Measurements from ENCODE around the gene NINJ2. TPM values are rescaled to one million over a fixed set of nuclear protein-coding genes. Genes with fewer than 3 reads are reported as not detected.

Gene NINJ2
- total and polyA plus RNA-seq, 12 donors = 1.1 to 9.1 (median 2.0) TPM

DNA sequence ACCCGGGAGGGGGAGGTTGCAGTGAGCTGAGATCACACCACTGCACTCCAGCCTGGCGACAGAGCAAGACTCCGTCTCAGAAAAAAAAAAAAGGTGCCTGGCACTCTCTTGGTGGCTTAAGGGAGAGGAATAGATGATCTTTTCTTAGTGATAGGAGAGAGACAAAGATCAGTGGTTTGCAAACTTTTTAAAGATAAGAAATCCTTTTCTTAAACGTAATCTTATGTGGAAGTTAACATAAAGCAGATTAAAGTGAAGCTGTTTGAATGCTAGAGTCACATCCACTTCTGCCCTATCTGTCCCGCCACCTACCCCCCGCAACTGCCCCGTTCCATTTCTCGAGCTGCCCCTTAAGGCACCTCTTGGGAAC lies 6.3 kb upstream of the NINJ2 start:
- DNase-seq = no peak
- no peaks in the 10 kb centered on the region for H3K36me3 ChIP-seq (replicated peaks in 1 of 2)
- H3K27ac ChIP-seq = no peak overlapping the region
- no peak overlapping the region for H3K4me3 ChIP-seq
- 82 to 93% (median 86%) methylated on average over 8 of the region's 8 CpGs for WGBS, 4 donors
- H3K27me3 ChIP-seq = no peaks in the 10 kb centered on the region
- intact Hi-C loops (cut with DNase I) = no loop called here
- no peaks in the 10 kb centered on the region for H3K9me3 ChIP-seq (replicated peaks in 1 of 3)
- no peak for TF ChIP-seq POLR2A (IDR thresholded peaks at IDR 0.05)
- TF ChIP-seq, protein P1, sequence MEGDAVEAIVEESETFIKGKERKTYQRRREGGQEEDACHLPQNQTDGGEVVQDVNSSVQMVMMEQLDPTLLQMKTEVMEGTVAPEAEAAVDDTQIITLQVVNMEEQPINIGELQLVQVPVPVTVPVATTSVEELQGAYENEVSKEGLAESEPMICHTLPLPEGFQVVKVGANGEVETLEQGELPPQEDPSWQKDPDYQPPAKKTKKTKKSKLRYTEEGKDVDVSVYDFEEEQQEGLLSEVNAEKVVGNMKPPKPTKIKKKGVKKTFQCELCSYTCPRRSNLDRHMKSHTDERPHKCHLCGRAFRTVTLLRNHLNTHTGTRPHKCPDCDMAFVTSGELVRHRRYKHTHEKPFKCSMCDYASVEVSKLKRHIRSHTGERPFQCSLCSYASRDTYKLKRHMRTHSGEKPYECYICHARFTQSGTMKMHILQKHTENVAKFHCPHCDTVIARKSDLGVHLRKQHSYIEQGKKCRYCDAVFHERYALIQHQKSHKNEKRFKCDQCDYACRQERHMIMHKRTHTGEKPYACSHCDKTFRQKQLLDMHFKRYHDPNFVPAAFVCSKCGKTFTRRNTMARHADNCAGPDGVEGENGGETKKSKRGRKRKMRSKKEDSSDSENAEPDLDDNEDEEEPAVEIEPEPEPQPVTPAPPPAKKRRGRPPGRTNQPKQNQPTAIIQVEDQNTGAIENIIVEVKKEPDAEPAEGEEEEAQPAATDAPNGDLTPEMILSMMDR (IDR thresholded peaks at IDR 0.05) = no peak
- peaks cover 0 to 7% of the 10 kb centered on the region in 2 donors for H3K4me1 ChIP-seq (replicated peaks in 1 of 2)

DNA sequence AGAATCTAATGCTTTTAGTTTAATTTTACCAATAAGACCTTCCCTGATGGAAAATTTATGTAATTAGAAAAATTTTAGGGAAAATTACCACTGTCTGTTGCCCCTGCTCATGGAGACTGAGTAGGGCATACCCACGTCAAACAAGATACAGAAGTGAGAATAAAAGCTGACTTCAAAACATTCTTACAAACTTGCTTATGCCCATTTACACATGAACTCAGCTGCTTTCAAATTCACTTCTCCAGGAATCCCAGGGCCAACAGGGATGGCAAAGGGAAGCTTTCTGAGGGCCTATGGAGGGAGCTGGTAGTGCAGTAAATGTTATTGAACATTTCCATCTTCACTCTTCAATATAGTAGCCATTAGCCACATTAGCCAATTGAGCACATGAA lies 4.8 kb upstream of the NINJ2 start:
- no peaks in the 10 kb centered on the region for H3K36me3 ChIP-seq (replicated peaks in 1 of 2)
- no peak overlapping the region for H3K4me3 ChIP-seq
- H3K27me3 ChIP-seq = no peaks in the 10 kb centered on the region
- H3K27ac ChIP-seq = no peak overlapping the region
- 82 to 89% (median 87%) methylated on average over 1 of the region's 1 CpG for WGBS, 4 donors
- H3K9me3 ChIP-seq (replicated peaks in 1 of 3) = no peaks in the 10 kb centered on the region
- H3K4me1 ChIP-seq (replicated peaks in 1 of 2) = peaks cover 9% of the 10 kb centered on the region in 2 donors
- TF ChIP-seq POLR2A (IDR thresholded peaks at IDR 0.05) = no peak
- TF ChIP-seq, protein P1 (IDR thresholded peaks at IDR 0.05) = no peak
- intact Hi-C loops (cut with DNase I) = no loop called here
- no peak for DNase-seq

DNA sequence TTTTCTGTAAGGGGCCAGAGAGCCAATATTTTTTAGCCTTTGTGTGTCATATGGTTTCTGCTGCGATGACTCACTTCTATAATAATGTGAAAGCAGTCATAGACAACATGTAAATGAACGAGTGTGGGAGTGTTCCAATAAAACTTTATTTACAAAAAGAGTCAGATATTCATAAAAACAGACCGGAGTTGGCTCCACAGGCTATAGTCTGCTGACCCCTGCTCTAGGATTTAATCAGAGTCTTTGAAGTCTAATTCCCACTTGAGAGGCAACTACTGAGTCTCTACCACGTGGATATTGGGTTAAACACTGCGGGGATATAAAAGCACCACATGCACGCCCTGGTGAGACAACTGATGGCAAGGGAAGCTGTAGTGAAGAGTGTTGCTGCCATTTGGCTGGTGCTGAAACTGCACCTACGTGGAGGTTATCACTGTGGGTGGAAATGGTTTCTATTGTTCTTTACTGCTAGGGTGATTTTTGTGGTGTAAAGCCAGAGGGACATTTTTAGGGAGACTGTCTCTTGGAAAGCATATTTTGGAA lies 3.6 kb upstream of the NINJ2 start:
- H3K4me3 ChIP-seq = no peak overlapping the region
- H3K36me3 ChIP-seq (replicated peaks in 1 of 2) = no peaks in the 10 kb centered on the region
- no peaks in the 10 kb centered on the region for H3K27me3 ChIP-seq
- TF ChIP-seq, protein P1 (IDR thresholded peaks at IDR 0.05) = no peak
- TF ChIP-seq POLR2A (IDR thresholded peaks at IDR 0.05) = no peak
- DNase-seq = no peak
- H3K4me1 ChIP-seq (replicated peaks in 1 of 2) = peaks cover 9 to 11% of the 10 kb centered on the region in 2 donors
- 65 to 79% (median 70%) methylated on average over 7 of the region's 7 CpGs for WGBS, 4 donors
- no peaks in the 10 kb centered on the region for H3K9me3 ChIP-seq (replicated peaks in 1 of 3)
- H3K27ac ChIP-seq = peak overlapping the region in 1 of 5 donors; percentile 31
- intact Hi-C loops (cut with DNase I) = no loop called here

DNA sequence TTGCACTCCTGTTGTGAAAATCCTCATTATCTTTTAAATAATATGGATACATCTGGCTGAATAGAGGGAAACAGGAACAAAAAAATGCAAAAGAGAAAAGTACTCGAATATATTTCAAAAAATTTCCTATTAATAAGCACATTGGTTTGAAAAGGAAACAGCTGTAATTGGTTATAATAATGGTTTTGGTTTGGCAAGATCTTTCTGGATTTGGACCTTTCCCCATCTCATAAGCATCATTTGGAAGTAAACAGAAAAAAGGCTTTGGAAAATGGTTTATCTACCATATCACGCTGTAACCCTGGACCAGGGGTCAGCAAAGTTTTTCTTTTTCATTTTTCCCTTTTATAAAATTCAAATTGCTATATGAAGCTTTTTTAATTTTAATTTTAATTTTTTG lies 2.8 kb upstream of the NINJ2 start:
- intact Hi-C loops (cut with DNase I) = no loop called here
- H3K36me3 ChIP-seq (replicated peaks in 1 of 2) = no peaks in the 10 kb centered on the region
- H3K27ac ChIP-seq = no peak overlapping the region
- WGBS, 4 donors = 57 to 78% (median 67%) methylated on average over 2 of the region's 2 CpGs
- H3K9me3 ChIP-seq (replicated peaks in 1 of 3) = no peaks in the 10 kb centered on the region
- no peak overlapping the region for H3K4me3 ChIP-seq
- TF ChIP-seq POLR2A (IDR thresholded peaks at IDR 0.05) = no peak
- TF ChIP-seq, protein P1 (IDR thresholded peaks at IDR 0.05) = no peak
- no peak for DNase-seq
- peaks cover 9 to 11% of the 10 kb centered on the region in 2 donors for H3K4me1 ChIP-seq (replicated peaks in 1 of 2)
- no peaks in the 10 kb centered on the region for H3K27me3 ChIP-seq
